Measurements from ENCODE around the gene HES4. TPM values are rescaled to one million over a fixed set of nuclear protein-coding genes. Genes with fewer than 3 reads are reported as not detected.
A peak's percentile ranks its signal among the peaks of the same experiment; 100 is the strongest.

Gene HES4
- polyA plus RNA-seq, 1 of the 3 experiments (the other 2 are of a cell fraction), result 4.7 TPM

- Histone ChIP-seq H3K9ac (peak overlapping the region; percentile 21; the same call in 1 of the 2 replicates), H3K27me3 (ENCODE audit: insufficient read depth) (no peaks in the 10 kb centered on the region), H3K36me3 (replicated peaks in 1 of 2; ENCODE audit: control insufficient read depth in 1 of 2, insufficient read depth in 2 of 2, low read length in 1 of 2) (no peaks in the 10 kb centered on the region), H3K9me2 (no peaks in the 10 kb centered on the region), H4K20me1 (ENCODE audit: insufficient read depth) (no peaks in the 10 kb centered on the region), H3K4me1 (ENCODE audit: control insufficient read depth in 1 of 2, insufficient read depth in 2 of 2, low read depth in 1 of 2, low read length in 1 of 2) (peaks cover 0 to 19% of the 10 kb centered on the region in 2 experiments; a peak in 1 of 4 replicates), H3K27ac (ENCODE audit: low read depth in 2 of 2, low read length in 1 of 2) (peak overlapping the region in 1 of 2 experiments; percentile 58; a peak in 1 of 4 replicates), H3K9me3 (no peaks in the 10 kb centered on the region), H2AFZ (ENCODE audit: low read depth) (peak overlapping the region; percentile 92), H3K4me3 (ENCODE audit: low read depth in 2 of 2, low read length in 1 of 2) (peak overlapping the region; percentile 59 to 73), H3K4me2 (peak overlapping the region; percentile 88), H3F3A (replicated peaks; ENCODE audit: insufficient read depth) (peaks cover 3% of the 10 kb centered on the region), H3K79me2 (ENCODE audit: insufficient read depth) (no peaks in the 10 kb centered on the region)
- ChIA-PET POLR2A (interaction anchor here (0.8 to 1.3 kb wide), 3 partner anchors 8 to 71 kb away, joined by 3 to 6 read pairs (median 5); no protein-coding TSS in a partner anchor), CTCF (interaction anchor here (0.6 to 2.5 kb wide), 17 partner anchors 8 to 107 kb away, joined by 3 to 24 read pairs (median 4); partner anchors contain the start of gene NOC2L)
- peak; percentile 92 for DNase-seq
- peak; percentile 43 for TF ChIP-seq CTCF (IDR thresholded peaks at IDR 0.05)
- peak; percentile 72 for TF ChIP-seq RAD21 (IDR thresholded peaks at IDR 0.05; ENCODE audit: low read length)
- no peak for TF ChIP-seq RXRA (IDR thresholded peaks at IDR 0.05; ENCODE audit: borderline replicate concordance, low read depth)
- TF ChIP-seq POLR2AphosphoS5 (IDR thresholded peaks at IDR 0.05; ENCODE audit: low read depth, low read length), result no peak
- TF ChIP-seq CHD2 (IDR thresholded peaks at IDR 0.05; ENCODE audit: low read length, partially characterized antibody), result peak; percentile 8
- TF ChIP-seq EP300 (IDR thresholded peaks at IDR 0.05; ENCODE audit: borderline replicate concordance in 1 of 2, low read depth in 1 of 2, low read length in 1 of 2), result no peak
- TF ChIP-seq FOXJ3 (CRISPR knock-in tag; IDR thresholded peaks at IDR 0.05), result no peak
- TF ChIP-seq TAF1 (IDR thresholded peaks at IDR 0.05; ENCODE audit: borderline replicate concordance, low read depth, low read length), result no peak
- TF ChIP-seq NFIC (IDR thresholded peaks at IDR 0.05; ENCODE audit: borderline replicate concordance), result no peak
- no peak for TF ChIP-seq TEAD4 (IDR thresholded peaks at IDR 0.05; ENCODE audit: borderline replicate concordance, insufficient read depth)
- no peak for TF ChIP-seq REST (IDR thresholded peaks at IDR 0.05; ENCODE audit: low read depth, low read length)
- no peak for TF ChIP-seq USF1 (IDR thresholded peaks at IDR 0.05; ENCODE audit: borderline replicate concordance, low read depth)
- TF ChIP-seq, protein P1, sequence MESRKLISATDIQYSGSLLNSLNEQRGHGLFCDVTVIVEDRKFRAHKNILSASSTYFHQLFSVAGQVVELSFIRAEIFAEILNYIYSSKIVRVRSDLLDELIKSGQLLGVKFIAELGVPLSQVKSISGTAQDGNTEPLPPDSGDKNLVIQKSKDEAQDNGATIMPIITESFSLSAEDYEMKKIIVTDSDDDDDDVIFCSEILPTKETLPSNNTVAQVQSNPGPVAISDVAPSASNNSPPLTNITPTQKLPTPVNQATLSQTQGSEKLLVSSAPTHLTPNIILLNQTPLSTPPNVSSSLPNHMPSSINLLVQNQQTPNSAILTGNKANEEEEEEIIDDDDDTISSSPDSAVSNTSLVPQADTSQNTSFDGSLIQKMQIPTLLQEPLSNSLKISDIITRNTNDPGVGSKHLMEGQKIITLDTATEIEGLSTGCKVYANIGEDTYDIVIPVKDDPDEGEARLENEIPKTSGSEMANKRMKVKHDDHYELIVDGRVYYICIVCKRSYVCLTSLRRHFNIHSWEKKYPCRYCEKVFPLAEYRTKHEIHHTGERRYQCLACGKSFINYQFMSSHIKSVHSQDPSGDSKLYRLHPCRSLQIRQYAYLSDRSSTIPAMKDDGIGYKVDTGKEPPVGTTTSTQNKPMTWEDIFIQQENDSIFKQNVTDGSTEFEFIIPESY (IDR thresholded peaks at IDR 0.05; ENCODE audit: borderline replicate concordance, low read depth), result no peak
- TF ChIP-seq FOSL2 (IDR thresholded peaks at IDR 0.05; ENCODE audit: borderline replicate concordance, low read depth), result no peak
- no peak for TF ChIP-seq SIN3A (IDR thresholded peaks at IDR 0.05; ENCODE audit: borderline replicate concordance, low read depth, low read length)
- TF ChIP-seq SMC3 (IDR thresholded peaks at IDR 0.05; ENCODE audit: low read depth, low read length), result peak; percentile 59
- TF ChIP-seq, protein P2, sequence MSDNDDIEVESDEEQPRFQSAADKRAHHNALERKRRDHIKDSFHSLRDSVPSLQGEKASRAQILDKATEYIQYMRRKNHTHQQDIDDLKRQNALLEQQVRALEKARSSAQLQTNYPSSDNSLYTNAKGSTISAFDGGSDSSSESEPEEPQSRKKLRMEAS (IDR thresholded peaks at IDR 0.05; ENCODE audit: low read depth), result 0 out of 2 replicates have a peak, but pooled peaks have one; percentile 11
- WGBS (ENCODE audit: low lambda C conversion rate), result 2% methylated on average over 11 of the region's 40 CpGs
These were observed 23.8 kb downstream of the HES4 start for GRCh38 chr1:975896-976683.
